H1 (cell line): Measurements from ENCODE around the gene ST6GALNAC4. TPM values are rescaled to one million over a fixed set of nuclear protein-coding genes. Genes with fewer than 3 reads are reported as not detected.

Experiments
- CBX5 ChIP-seq: fragments of 300-800, 300-1000 bp; sonication (generic); IDR thresholded peaks from 2 replicates; pipeline ENCODE4 v1.7.1; 2016; ENCODE audit warnings: antibody characterized with exemption, low read length, low read depth
- CREB1 ChIP-seq: IDR thresholded peaks from 2 replicates; pipeline ENCODE4 v1.6.1; 2012; ENCODE audit warnings: inconsistent platforms
- RFX5 ChIP-seq: IDR thresholded peaks from 2 replicates; pipeline ENCODE4 v1.6.1; 2011; ENCODE audit warnings: low read depth, low read length, improper control_type of control experiment, borderline replicate concordance
- RNF2 ChIP-seq: fragments of 200-900, 300-1000 bp; sonication (generic); IDR thresholded peaks from 2 replicates; pipeline ENCODE4 v1.7.1; 2016; ENCODE audit warnings: borderline replicate concordance, low read depth, mild to moderate bottlenecking, antibody characterized with exemption, low read length; ENCODE audit not compliant: poor library complexity, severe bottlenecking; ENCODE audit errors: missing control alignments
- polyA plus RNA-seq, 7 experiments: library from polyadenylated mRNA; depleted of rRNA in 3 of 7; stranded (reverse) in 5 of 7; unstranded in 2 of 7; fragments of >200 nt in 5 of 7; fragments of 200-250 nt in 2 of 7; gene quantifications; 1 replicate in 5 of 7; 2 replicates in 1 of 7; 4 replicates in 1 of 7; pipeline versions ENCODE4 v1.2.1 to v1.2.3, GENCODE V29; 2011 to 2013; ENCODE audit warnings: missing spikeins in 2 of 7, mixed read lengths in 2 of 7
- total RNA-seq: library from RNA; stranded (reverse); fragmentation: NEBNext Ultra II Directional; extraction: Animal tissue kit (Norgen Biotek cat#: 25700); gene quantifications from 2 replicates; pipeline ENCODE4 v1.2.1, GENCODE V29; 2021

Gene ST6GALNAC4
- total and polyA plus RNA-seq, 2 of the 8 experiments (the other 6 are each of a cell fraction or from before 2014, with no cell fraction given): 21.8 to 34.1 TPM

- no peak for TF ChIP-seq RNF2
- no peak for TF ChIP-seq CBX5
- no peak for TF ChIP-seq RFX5
- TF ChIP-seq CREB1: no peak
These were observed 12.1 kb upstream of the ST6GALNAC4 start (continued) for GRCh38 chr9:127928676-127929624.
